GM12891 (cell line): ENCODE measurements around the gene LIMA1.

Source experiments
- POLR2AphosphoS5 ChIP-seq: IDR thresholded peaks from 2 replicates; pipeline ENCODE4 v1.6.1; 2011; ENCODE audit warnings: low read depth, low read length, control low read depth
- TAF1 ChIP-seq: IDR thresholded peaks from 2 replicates; pipeline ENCODE4 v1.6.1; 2011; ENCODE audit warnings: low read depth, low read length, control low read depth

GRCh38 chr12:50188875-50189575 lies 94.3 kb downstream of the LIMA1 start:
- TF ChIP-seq TAF1 (no peak), POLR2AphosphoS5 (no peak)
